Fibroblast of the conjunctiva (primary cell): ENCODE measurements around the gene DDX4.
"Not testable (repeated sequence)": the region's sequence is repeated elsewhere in the genome, so short reads cannot be mapped to it uniquely, and the experiment has no call there.

ENCODE experiments used
- DNase-seq: peaks from one replicate; pipeline ENCODE4 v3.0.0-alpha.2; 2010; ENCODE audit warnings: low read depth

DDX4 gene

DNA sequence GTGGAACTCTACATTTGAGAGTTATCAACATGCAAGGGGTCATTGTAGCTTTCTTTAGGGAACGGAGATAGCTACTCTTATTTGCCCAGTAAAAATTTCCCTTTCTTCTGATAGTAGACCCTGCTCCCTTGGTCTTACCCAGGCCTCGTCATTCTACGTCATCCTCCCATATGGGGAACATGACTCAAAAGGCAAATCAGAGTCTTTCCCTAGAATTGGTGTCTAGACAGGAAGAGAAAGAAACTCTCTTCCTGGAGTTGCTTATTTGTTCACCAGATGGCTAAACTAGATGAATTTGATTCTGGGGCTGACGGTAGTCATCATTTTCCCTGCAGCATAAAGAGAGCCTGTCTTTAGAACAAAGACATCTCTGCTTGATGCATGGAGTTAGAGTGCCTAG, 13.6 kb upstream of the DDX4 start:
- DNase-seq: no peak

GRCh38 chr5:55731848-55732247, 6.0 kb upstream of the DDX4 start:
- no peak for DNase-seq

DNA sequence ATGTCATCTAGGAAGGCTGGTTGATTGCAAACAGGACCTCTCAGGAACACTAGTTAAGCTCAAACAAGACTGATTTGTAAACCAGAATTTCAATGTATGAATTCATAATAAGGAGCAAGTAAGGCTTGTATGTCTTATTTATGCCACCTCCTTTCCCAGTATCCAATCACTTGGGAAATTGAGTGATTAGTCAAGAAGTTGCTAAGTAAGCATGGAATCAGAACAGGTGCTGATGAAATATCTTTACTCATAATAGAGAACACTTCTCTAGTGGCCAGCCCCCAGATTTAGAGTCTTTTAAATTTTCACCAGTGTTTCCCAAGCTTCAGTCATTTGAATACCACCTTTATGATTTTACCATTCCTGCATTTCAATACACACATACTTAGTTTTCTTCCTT, 5.3 kb upstream of the DDX4 start:
- no peak for DNase-seq

DNA sequence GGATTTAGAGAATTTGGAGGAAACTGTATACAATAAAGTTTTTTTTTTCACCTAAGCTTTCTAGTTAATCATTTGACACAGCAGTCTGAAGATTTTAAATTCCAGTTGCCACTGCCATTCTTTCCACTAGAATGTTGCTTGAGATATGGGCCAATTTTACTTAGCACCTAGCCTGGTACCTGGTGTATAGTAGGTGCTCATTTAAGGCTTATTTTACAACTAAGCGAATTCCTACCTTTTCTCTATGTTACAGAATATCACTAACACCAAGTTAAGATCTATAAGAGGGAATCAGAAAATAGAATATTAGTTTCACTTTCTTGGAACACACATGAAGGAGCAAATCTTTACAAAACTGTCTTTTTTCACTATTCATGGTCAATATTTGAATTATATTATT, 3.2 kb upstream of the DDX4 start:
- DNase-seq: no peak

DNA sequence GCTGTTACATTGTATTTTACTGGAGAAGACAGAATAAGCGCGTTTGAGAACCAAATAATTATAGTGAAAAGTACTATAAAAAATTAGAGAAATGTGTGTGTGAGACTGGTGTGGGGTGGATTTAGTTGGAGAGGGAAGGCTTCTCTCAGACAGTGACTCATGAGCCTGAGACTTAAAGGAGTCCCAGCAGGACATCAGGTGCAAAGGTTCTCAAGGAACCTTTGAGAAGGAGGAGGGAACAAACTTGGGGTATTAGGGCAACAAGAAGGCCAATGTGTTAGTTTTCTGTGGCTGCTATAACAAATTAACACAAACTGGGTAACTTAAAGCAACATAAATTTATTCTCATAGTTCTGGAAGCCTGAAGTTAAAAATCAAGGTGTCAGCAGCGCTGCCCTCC, 4.9 kb downstream of the DDX4 start:
- DNase-seq: no peak

- DNase-seq: no peak
Measured at GRCh38 chr5:55747778-55748318, 10.0 kb downstream of the DDX4 start.

GRCh38 chr5:55749387-55749786, 11.5 kb downstream of the DDX4 start:
- DNase-seq: no peak

- no peak for DNase-seq
Measured at GRCh38 chr5:55750063-55750462, 12.2 kb downstream of the DDX4 start.

DNA sequence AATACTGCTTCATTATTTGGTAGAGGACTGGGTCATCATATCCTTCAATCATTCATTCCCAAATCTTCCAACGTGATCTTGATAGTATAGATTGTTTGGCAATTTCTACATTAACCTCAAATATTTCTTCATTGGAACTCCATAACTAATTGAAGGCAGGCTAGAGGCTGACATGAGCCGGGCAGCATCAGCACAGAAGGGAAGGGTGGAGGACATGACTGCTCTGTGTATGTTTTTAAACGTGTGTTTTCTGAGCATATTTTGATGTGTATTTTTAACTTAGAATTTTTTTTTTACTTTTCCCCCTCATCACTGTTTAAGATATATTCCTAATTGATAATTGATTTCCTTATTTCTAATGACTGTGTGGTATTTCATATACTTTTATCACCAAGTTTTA, 12.6 kb downstream of the DDX4 start:
- DNase-seq: no peak

GRCh38 chr5:55758231-55758630, 20.4 kb downstream of the DDX4 start:
- DNase-seq: no peak

GRCh38 chr5:55758714-55759113, 20.9 kb downstream of the DDX4 start:
- DNase-seq: no peak

- not testable (repeated sequence) for DNase-seq
Measured at GRCh38 chr5:55761721-55762120, 23.9 kb downstream of the DDX4 start.

- no peak for DNase-seq
Measured at GRCh38 chr5:55763746-55764420, 26.0 kb downstream of the DDX4 start.

DNA sequence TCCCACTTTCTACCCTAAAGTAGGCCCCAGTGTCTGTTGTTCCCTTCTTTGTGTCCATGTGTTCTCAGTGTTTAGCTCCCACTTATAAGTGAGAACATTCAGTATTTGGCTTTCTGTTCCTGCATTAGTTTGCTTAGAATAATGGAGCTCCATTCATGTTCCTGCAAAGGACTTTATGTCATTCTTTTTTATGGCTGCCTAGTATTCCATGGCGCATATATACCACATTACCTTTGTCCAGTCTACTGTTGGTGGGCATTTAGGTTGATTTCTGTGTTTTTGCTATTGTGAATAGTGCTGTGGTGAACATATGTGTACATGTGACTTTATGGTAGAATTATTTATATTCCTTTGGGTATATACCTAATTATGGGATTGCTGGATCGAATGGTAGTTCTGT, 30.4 kb downstream of the DDX4 start:
- no peak for DNase-seq

DNA sequence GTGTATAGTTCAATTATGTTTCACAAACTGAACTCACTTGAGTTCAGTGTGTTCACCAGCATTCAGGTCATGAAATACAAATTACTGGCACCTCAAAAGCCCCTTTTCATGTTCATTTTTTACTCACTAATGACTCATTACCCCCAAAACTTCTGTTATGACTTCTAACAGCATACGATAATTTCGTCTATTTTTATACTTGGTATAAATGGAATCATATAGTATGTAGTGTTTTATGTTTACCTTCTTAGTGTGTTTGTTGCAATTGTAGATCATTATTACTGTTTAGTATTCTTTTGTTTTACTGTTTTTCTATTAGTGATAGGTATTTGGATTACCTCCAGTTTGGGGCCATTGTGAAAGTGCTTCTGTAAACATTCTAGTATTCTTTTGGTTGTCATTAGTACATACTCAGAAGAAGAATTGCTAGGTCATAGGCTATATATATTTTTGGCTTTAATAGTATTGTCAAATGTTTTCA, 33.4 kb downstream of the DDX4 start:
- no peak for DNase-seq

DNA sequence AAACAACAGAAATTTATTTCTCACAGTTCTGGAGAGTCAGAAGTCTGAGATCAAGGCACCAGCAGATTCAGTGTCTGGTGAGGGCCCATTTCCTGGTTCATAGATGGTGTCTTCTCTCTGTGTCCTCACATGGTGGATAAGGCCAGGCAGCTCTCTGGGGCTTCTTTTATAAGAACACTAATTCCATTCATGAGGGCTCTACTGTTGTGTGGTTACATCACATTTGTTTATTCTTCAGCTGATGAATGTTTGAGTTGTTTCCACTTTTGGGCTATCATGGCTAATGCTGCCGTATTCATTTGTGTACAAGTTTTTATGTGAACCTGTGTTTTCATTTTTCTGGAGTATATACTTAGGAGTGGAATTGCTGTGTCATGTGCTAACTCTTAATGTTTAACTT, 35.2 kb downstream of the DDX4 start:
- DNase-seq: no peak

DNA sequence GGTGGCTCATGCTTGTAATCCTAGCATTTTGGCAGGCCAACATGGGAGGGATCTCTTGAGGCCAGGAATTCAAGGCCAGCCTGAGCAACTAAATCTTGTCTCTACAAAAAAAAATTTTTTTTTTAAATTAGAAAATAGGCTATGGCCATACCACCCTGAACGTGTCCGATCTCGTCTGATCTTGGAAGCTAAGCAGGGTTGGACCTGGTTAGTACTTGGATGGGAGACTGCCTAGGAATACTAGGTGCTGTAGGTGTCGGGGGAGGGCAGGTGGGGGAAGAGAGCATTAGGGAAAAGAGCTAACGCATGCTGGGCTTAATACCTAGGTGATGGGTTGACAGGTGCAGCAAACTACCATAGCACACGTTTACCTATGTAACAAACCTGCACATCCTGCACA, 39.5 kb downstream of the DDX4 start:
- no peak for DNase-seq

DNA sequence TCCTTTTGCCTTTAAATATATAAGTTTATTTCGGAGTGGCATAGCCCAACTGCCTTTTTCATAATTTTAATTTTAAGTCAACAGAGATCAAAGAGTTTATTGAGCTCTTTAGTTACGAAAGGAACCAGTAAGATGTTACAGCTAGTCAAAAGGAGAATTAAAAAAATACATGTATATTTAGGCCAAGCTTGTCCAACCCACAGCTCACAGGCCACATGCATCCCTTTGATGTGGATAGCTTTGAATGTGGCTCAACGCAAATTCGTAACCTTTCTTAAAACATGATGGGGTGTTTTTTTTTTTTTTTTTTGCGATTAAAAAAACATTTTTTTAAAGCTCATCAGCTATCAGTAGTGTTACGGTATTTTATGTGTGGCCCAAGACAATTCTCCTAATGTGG, 63.1 kb downstream of the DDX4 start:
- DNase-seq: no peak

DNA sequence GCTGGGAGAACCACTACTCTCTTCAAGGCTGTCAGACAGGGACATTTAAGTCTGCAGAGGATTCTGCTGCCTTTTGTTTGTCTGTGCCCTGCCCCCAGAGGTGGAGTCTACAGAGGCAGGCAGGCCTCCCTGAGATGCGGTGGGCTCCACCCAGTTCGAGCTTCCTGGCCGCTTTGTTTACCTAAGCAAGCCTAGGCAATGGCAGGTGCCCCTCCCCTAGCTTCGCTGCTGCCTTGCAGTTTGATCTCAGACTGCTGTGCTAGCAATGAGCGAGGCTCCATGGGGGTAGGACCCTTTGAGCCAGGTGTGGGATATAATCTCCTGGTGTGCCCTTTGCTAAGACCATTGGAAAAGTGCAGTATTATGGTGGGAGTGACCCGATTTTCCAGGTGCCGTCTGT, 71.0 kb downstream of the DDX4 start:
- not testable (repeated sequence) for DNase-seq

GRCh38 chr5:55815939-55816338, 78.1 kb downstream of the DDX4 start:
- not testable (repeated sequence) for DNase-seq

- peak; percentile 87 for DNase-seq
Measured at GRCh38 chr5:55816342-55816741, 78.5 kb downstream of the DDX4 start.

DNA sequence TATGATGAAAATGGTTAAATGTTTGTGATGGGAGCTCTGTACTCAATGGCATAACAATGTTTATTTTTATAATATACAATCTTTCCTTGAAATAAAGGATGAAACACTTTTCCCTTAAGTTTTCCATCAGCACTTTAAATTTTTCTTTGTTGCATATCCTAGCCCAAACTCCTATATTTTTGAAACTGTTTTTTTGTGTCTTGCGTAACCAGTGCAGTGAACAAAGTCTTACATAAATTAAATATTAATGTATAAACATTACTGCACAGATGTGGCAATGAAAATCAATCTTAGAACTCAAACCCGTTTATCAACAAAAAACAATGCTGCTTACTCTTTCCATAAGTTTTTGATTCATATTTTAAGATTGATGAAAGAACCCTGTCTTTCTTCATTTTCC, 79.2 kb downstream of the DDX4 start:
- no peak for DNase-seq

GRCh38 chr5:55820488-55820887, 82.6 kb downstream of the DDX4 start:
- no peak for DNase-seq
